ENCODE measurements around the gene CD19.
"Not testable (repeated sequence)": the region's sequence is repeated elsewhere in the genome, so short reads cannot be mapped to it uniquely, and the experiment has no call there.

CD19 gene

GRCh38 chr16:28938721-28939120, 7.0 kb downstream of the CD19 start:
- Histone ChIP-seq H3K27me3 (ENCODE audit: insufficient read depth, low read depth, severe bottlenecking) (no peaks in the 10 kb centered on the region), H3K4me3 (ENCODE audit: low read depth, low read length) (no peak overlapping the region), H3K9me3 (ENCODE audit: severe bottlenecking) (no peaks in the 10 kb centered on the region), H3K36me3 (no peaks in the 10 kb centered on the region), H3K27ac (no peak overlapping the region)
- no peak for DNase-seq
- TF ChIP-seq CTCF (IDR thresholded peaks at IDR 0.05; ENCODE audit: low read depth, low read length), result no peak

- not testable (repeated sequence) for DNase-seq; H3K27ac ChIP-seq; H3K4me3 ChIP-seq (ENCODE audit: low read depth, low read length); H3K36me3 ChIP-seq; H3K9me3 ChIP-seq (ENCODE audit: severe bottlenecking); H3K27me3 ChIP-seq (ENCODE audit: insufficient read depth, low read depth, severe bottlenecking)
Observed at GRCh38 chr16:28939825-28940224, 8.1 kb downstream of the CD19 start.

- Histone ChIP-seq H3K36me3 (no peaks in the 10 kb centered on the region), H3K9me3 (ENCODE audit: severe bottlenecking) (no peaks in the 10 kb centered on the region), H3K27ac (peak overlapping the region; percentile 83), H3K4me3 (ENCODE audit: low read depth, low read length) (no peak overlapping the region), H3K27me3 (ENCODE audit: insufficient read depth, low read depth, severe bottlenecking) (no peaks in the 10 kb centered on the region)
- no peak for TF ChIP-seq CTCF (IDR thresholded peaks at IDR 0.05; ENCODE audit: low read depth, low read length)
- DNase-seq, result peak; percentile 76
Observed at GRCh38 chr16:28943281-28943680, 11.5 kb downstream of the CD19 start.

- no peak overlapping the region for H3K4me3 ChIP-seq (ENCODE audit: low read depth, low read length)
- no peak for TF ChIP-seq CTCF (IDR thresholded peaks at IDR 0.05; ENCODE audit: low read depth, low read length)
- peak overlapping the region; percentile 86 for H3K27ac ChIP-seq
- H3K27me3 ChIP-seq (ENCODE audit: insufficient read depth, low read depth, severe bottlenecking), result no peaks in the 10 kb centered on the region
- no peaks in the 10 kb centered on the region for H3K9me3 ChIP-seq (ENCODE audit: severe bottlenecking)
- H3K36me3 ChIP-seq, result no peaks in the 10 kb centered on the region
- DNase-seq, result no peak
Observed at GRCh38 chr16:28946681-28947080, 14.9 kb downstream of the CD19 start.

GRCh38 chr16:28950648-28951409, 19.1 kb downstream of the CD19 start, which contains the start of gene NFATC2IP:
TSS of gene NFATC2IP (plus strand) at chr16:28950937. CDS start at chr16:28951012, 75 bp downstream.
- peak within 1 kb of the TSS; percentile 79 for H3K27ac ChIP-seq
- TF ChIP-seq CTCF (IDR thresholded peaks at IDR 0.05; ENCODE audit: low read depth, low read length), result no peak

GRCh38 chr16:28951410-28951943, 19.7 kb downstream of the CD19 start:
- H3K27ac ChIP-seq, result peak overlapping the region; percentile 79
- no peak for TF ChIP-seq CTCF (IDR thresholded peaks at IDR 0.05; ENCODE audit: low read depth, low read length)
- H3K36me3 ChIP-seq, result peaks cover 42% of the 10 kb centered on the region
- H3K4me3 ChIP-seq (ENCODE audit: low read depth, low read length), result peak overlapping the region; percentile 93
- H3K27me3 ChIP-seq (ENCODE audit: insufficient read depth, low read depth, severe bottlenecking), result no peaks in the 10 kb centered on the region
- no peaks in the 10 kb centered on the region for H3K9me3 ChIP-seq (ENCODE audit: severe bottlenecking)
- peak; percentile 35 for DNase-seq

More at GRCh38 chr16:28950648-28951409, 19.1 kb downstream of the CD19 start, which contains the start of gene NFATC2IP:
- Histone ChIP-seq H3K9me3 (ENCODE audit: severe bottlenecking) (no peaks in the 10 kb centered on the region), H3K4me3 (ENCODE audit: low read depth, low read length) (peak within 1 kb of the TSS; percentile 93), H3K36me3 (peaks cover 36% of the 10 kb centered on the region), H3K27me3 (ENCODE audit: insufficient read depth, low read depth, severe bottlenecking) (no peaks in the 10 kb centered on the region)
- DNase-seq, result peak; percentile 99

All from WERI-Rb-1 (cell line).